GM23248 (cell line): Measurements from ENCODE around the gene C4BPA. TPM values are rescaled to one million over a fixed set of nuclear protein-coding genes. Genes with fewer than 3 reads are reported as not detected.

ENCODE experiments used
- DNase-seq: peaks from one replicate; pipeline ENCODE4 v3.0.0-alpha.2; 2015
- H2AFZ ChIP-seq: fragments of 200-600 bp; sonication (generic); 2 replicates; pipeline ENCODE4 v1.6.1; 2016; ENCODE audit warnings: antibody characterized with exemption
- H3F3A ChIP-seq: fragments of 200-600 bp; sonication (generic); 2 replicates; pipeline ENCODE4 v1.6.1; 2016; ENCODE audit warnings: mild to moderate bottlenecking, antibody characterized with exemption, mixed run types; ENCODE audit not compliant: insufficient read depth
- H3K27ac ChIP-seq: fragments of 200-600 bp; sonication (generic); 2 replicates; pipeline ENCODE4 v1.5.1; 2016; ENCODE audit warnings: mild to moderate bottlenecking
- H3K27me3 ChIP-seq: fragments of 200-600 bp; sonication (generic); replicated peaks from 2 replicates; pipeline ENCODE4 v1.6.1; 2016; ENCODE audit warnings: mild to moderate bottlenecking; ENCODE audit not compliant: insufficient read depth
- H3K36me3 ChIP-seq: fragments of 200-600 bp; sonication (generic); 2 replicates; pipeline ENCODE4 v1.6.1; 2016; ENCODE audit warnings: low read depth, mild to moderate bottlenecking
- H3K4me1 ChIP-seq: fragments of 200-600 bp; sonication (generic); 2 replicates; pipeline ENCODE4 v1.6.1; 2016; ENCODE audit warnings: mild to moderate bottlenecking; ENCODE audit not compliant: insufficient read depth
- H3K4me2 ChIP-seq: fragments of 200-600 bp; sonication (generic); one replicate; pipeline ENCODE4 v1.6.1; 2016; ENCODE audit warnings: mild to moderate bottlenecking; ENCODE audit not compliant: unreplicated experiment
- H3K4me3 ChIP-seq: fragments of 200-600 bp; sonication (generic); 2 replicates; pipeline ENCODE4 v1.5.1; 2016; ENCODE audit warnings: mild to moderate bottlenecking
- H3K79me2 ChIP-seq: fragments of 200-600 bp; sonication (generic); 2 replicates; pipeline ENCODE4 v1.6.1; 2016; ENCODE audit warnings: mild to moderate bottlenecking; ENCODE audit not compliant: insufficient read depth
- H3K9ac ChIP-seq: fragments of 200-600 bp; sonication (generic); 2 replicates; pipeline ENCODE4 v1.6.1; 2016; ENCODE audit warnings: mild to moderate bottlenecking
- H3K9me2 ChIP-seq: fragments of 200-600 bp; sonication (generic); 2 replicates; pipeline ENCODE4 v1.6.1; 2016; ENCODE audit warnings: mixed run types, mild to moderate bottlenecking, moderate library complexity; ENCODE audit not compliant: insufficient read depth
- H3K9me3 ChIP-seq: fragments of 200-600 bp; sonication (generic); one replicate; pipeline ENCODE4 v1.6.1; 2017; ENCODE audit warnings: low read depth
- H4K20me1 ChIP-seq: fragments of 200-600 bp; sonication (generic); 2 replicates; pipeline ENCODE4 v1.6.0; 2016; ENCODE audit not compliant: insufficient read depth
- EZH2 ChIP-seq: fragments of 200-600 bp; sonication (generic); IDR thresholded peaks from 2 replicates; pipeline ENCODE4 v1.6.1; 2018; ENCODE audit warnings: antibody characterized with exemption, mild to moderate bottlenecking; ENCODE audit not compliant: insufficient read depth, poor library complexity, severe bottlenecking
- EZH2phosphoT487 ChIP-seq: fragments of 200-600 bp; sonication (generic); IDR thresholded peaks from 2 replicates; pipeline ENCODE4 v1.6.1; 2018; ENCODE audit warnings: antibody characterized with exemption, moderate library complexity, mild to moderate bottlenecking, low read depth; ENCODE audit not compliant: insufficient read depth
- WGBS, 2 experiments: methylation state at CpG; one replicate each; pipeline ENCODE4 v1.1.6; 2015 to 2017; ENCODE audit warnings: low lambda C conversion rate in 2 of 2, low coverage in 1 of 2; ENCODE audit errors: missing lambda C conversion rate in 2 of 2; 5-methylcytosine and 5-hydroxymethylcytosine counted together
- in situ Hi-C: fragments of 300-500 bp; cut with MboI; formaldehyde crosslinking; loops from 2 replicates; pipeline ENCODE4 v1.15.0; 2020
- polyA plus RNA-seq: library from polyadenylated mRNA; unstranded; fragments of >200 nt; fragmentation: Nextera tagmentation; extraction: Ambion mirVana; gene quantifications from 2 replicates; pipeline ENCODE4 v1.2.1, GENCODE V29; 2016
- total RNA-seq: library from RNA; depleted of rRNA; stranded (reverse); fragments of >200 nt; shearing (Covaris generic); gene quantifications from 2 replicates; pipeline ENCODE4 v1.2.3, GENCODE V29; 2014

Gene C4BPA
- total and polyA plus RNA-seq, 2 experiments from 2014 or later: not detected

- Histone ChIP-seq H3K4me1 (no peaks in the 10 kb centered on the region), H3K4me3 (no peak overlapping the region), H3K79me2 (no peaks in the 10 kb centered on the region), H3K9ac (no peak overlapping the region), H3K27ac (no peak overlapping the region), H4K20me1 (no peaks in the 10 kb centered on the region), H3K4me2 (no peak overlapping the region), H3F3A (no peaks in the 10 kb centered on the region), H3K27me3 (no peaks in the 10 kb centered on the region), H3K36me3 (no peaks in the 10 kb centered on the region), H3K9me3 (no peaks in the 10 kb centered on the region), H3K9me2 (no peaks in the 10 kb centered on the region), H2AFZ (no peak overlapping the region)
- WGBS, 2 experiments: 31 to 36% methylated on average over 3 of the region's 3 CpGs
- no peak for DNase-seq
- no peak for TF ChIP-seq EZH2
- no peak for TF ChIP-seq EZH2phosphoT487
- in situ Hi-C loops: no loop called here
Observed at GRCh38 chr1:207155028-207155427, 51.0 kb downstream of the C4BPA start.

GRCh38 chr1:207156095-207156494, 52.1 kb downstream of the C4BPA start:
- H3K9ac ChIP-seq: no peak overlapping the region
- H3K36me3 ChIP-seq: no peaks in the 10 kb centered on the region
- H3K27me3 ChIP-seq: no peaks in the 10 kb centered on the region
- no peak overlapping the region for H3K27ac ChIP-seq
- no peaks in the 10 kb centered on the region for H3K79me2 ChIP-seq
- no peak overlapping the region for H2AFZ ChIP-seq
- no peaks in the 10 kb centered on the region for H3K9me3 ChIP-seq
- no peak overlapping the region for H3K4me3 ChIP-seq
- in situ Hi-C loops: no loop called here
- DNase-seq: no peak
- H3K4me2 ChIP-seq: no peak overlapping the region
- TF ChIP-seq EZH2phosphoT487 (no peak), EZH2 (no peak)
- H3K4me1 ChIP-seq: no peaks in the 10 kb centered on the region
- no peaks in the 10 kb centered on the region for H3K9me2 ChIP-seq
- H4K20me1 ChIP-seq: no peaks in the 10 kb centered on the region
- H3F3A ChIP-seq: no peaks in the 10 kb centered on the region

GRCh38 chr1:207156826-207157225, 52.8 kb downstream of the C4BPA start:
- no peaks in the 10 kb centered on the region for H3K4me1 ChIP-seq
- no peaks in the 10 kb centered on the region for H3K79me2 ChIP-seq
- no peak for TF ChIP-seq EZH2phosphoT487
- TF ChIP-seq EZH2: no peak
- no peak overlapping the region for H2AFZ ChIP-seq
- 49 to 52% methylated on average over 5 of the region's 5 CpGs for WGBS, 2 experiments
- H3K27ac ChIP-seq: no peak overlapping the region
- no peak overlapping the region for H3K9ac ChIP-seq
- H3K9me3 ChIP-seq: no peaks in the 10 kb centered on the region
- H3K36me3 ChIP-seq: no peaks in the 10 kb centered on the region
- no peaks in the 10 kb centered on the region for H3F3A ChIP-seq
- no peak overlapping the region for H3K4me2 ChIP-seq
- H3K27me3 ChIP-seq: no peaks in the 10 kb centered on the region
- no peaks in the 10 kb centered on the region for H4K20me1 ChIP-seq
- no peak overlapping the region for H3K4me3 ChIP-seq
- in situ Hi-C loops: no loop called here
- DNase-seq: no peak
- H3K9me2 ChIP-seq: no peaks in the 10 kb centered on the region

- H3K9ac ChIP-seq: no peak overlapping the region
- H3F3A ChIP-seq: no peaks in the 10 kb centered on the region
- TF ChIP-seq EZH2: no peak
- no peak for TF ChIP-seq EZH2phosphoT487
- no peaks in the 10 kb centered on the region for H3K27me3 ChIP-seq
- H3K4me2 ChIP-seq: no peak overlapping the region
- WGBS, 2 experiments: 69 to 75% methylated on average over 1 of the region's 1 CpG
- no peaks in the 10 kb centered on the region for H3K9me2 ChIP-seq
- DNase-seq: no peak
- H3K9me3 ChIP-seq: no peaks in the 10 kb centered on the region
- H4K20me1 ChIP-seq: no peaks in the 10 kb centered on the region
- H2AFZ ChIP-seq: no peak overlapping the region
- no peak overlapping the region for H3K27ac ChIP-seq
- H3K36me3 ChIP-seq: no peaks in the 10 kb centered on the region
- H3K4me1 ChIP-seq: no peaks in the 10 kb centered on the region
- no peak overlapping the region for H3K4me3 ChIP-seq
- no peaks in the 10 kb centered on the region for H3K79me2 ChIP-seq
- in situ Hi-C loops: no loop called here
Observed at GRCh38 chr1:207164086-207164485, 60.1 kb downstream of the C4BPA start.

GRCh38 chr1:207172321-207172720, 68.3 kb downstream of the C4BPA start:
- H3K9me2 ChIP-seq: no peaks in the 10 kb centered on the region
- 75 to 85% methylated on average over 2 of the region's 2 CpGs for WGBS, 2 experiments
- H3K36me3 ChIP-seq: no peaks in the 10 kb centered on the region
- H3K79me2 ChIP-seq: no peaks in the 10 kb centered on the region
- H4K20me1 ChIP-seq: no peaks in the 10 kb centered on the region
- H2AFZ ChIP-seq: no peak overlapping the region
- in situ Hi-C loops: no loop called here
- H3K27me3 ChIP-seq: no peaks in the 10 kb centered on the region
- H3K4me2 ChIP-seq: no peak overlapping the region
- H3K9me3 ChIP-seq: no peaks in the 10 kb centered on the region
- no peak for TF ChIP-seq EZH2
- TF ChIP-seq EZH2phosphoT487: no peak
- DNase-seq: no peak
- H3K4me3 ChIP-seq: no peak overlapping the region
- no peak overlapping the region for H3K27ac ChIP-seq
- H3K4me1 ChIP-seq: no peaks in the 10 kb centered on the region
- no peaks in the 10 kb centered on the region for H3F3A ChIP-seq
- H3K9ac ChIP-seq: no peak overlapping the region
